GM23338 (cell line): ENCODE data around the gene ACOT2.
"Not testable (repeated sequence)": the region's sequence is repeated elsewhere in the genome, so short reads cannot be mapped to it uniquely, and the experiment has no call there.

Experiments used
- CREB1 ChIP-seq: fragments of 250-450 bp; sonication (Bioruptor Pico); IDR thresholded peaks from 2 replicates; pipeline ENCODE4 v1.5.0; 2020; ENCODE audit warnings: low read depth, mild to moderate bottlenecking, moderate library complexity
- EZH2 ChIP-seq: fragments of 200-600 bp; sonication (generic); IDR thresholded peaks from one replicate; pipeline ENCODE4 v1.8.0; 2017; ENCODE audit warnings: antibody characterized with exemption, mild to moderate bottlenecking, low read depth; ENCODE audit not compliant: unreplicated experiment
- POLR2AphosphoS5 ChIP-seq: IDR thresholded peaks from 2 replicates; pipeline ENCODE4 v1.6.1; 2016; ENCODE audit warnings: antibody characterized with exemption, low read depth
- STAT1 ChIP-seq: IDR thresholded peaks from one replicate; pipeline ENCODE4 v1.6.1; 2016; ENCODE audit warnings: antibody characterized with exemption; ENCODE audit not compliant: unreplicated experiment
- TF ChIP-seq, protein P1 (sequence below), 2 experiments: fragments of 200-600 bp in 1 of 2; sonication (generic) in 1 of 2; conservative IDR thresholded peaks; 2 replicates each; pipeline versions ENCODE4 v1.5.1 to v1.6.1; 2016 to 2017; ENCODE audit warnings: antibody characterized with exemption in 2 of 2, low read depth in 2 of 2, mild to moderate bottlenecking in 2 of 2, moderate library complexity in 1 of 2

DNA sequence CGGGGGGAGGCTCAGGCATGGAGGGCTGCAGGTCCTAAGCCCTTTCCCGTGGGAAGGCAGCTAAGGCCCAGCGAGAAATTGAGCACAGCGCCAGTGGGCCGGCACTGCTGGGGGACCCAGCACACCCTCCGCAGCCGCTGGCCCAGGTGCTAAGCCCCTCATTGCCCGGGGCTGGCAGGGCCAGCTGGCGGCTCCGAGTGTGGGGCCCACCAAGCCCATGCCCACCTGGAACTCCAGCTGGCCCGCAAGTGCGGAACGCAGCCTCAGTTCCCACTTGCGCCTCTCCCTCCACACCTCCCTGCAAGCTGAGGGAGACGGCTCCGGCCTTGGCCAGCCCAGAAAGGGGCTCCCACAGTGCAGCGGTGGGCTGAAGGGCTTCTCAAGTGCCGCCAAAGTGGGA lies 2.6 kb upstream of the ACOT2 start:
- TF ChIP-seq POLR2AphosphoS5; EZH2; STAT1; CREB1 (CRISPR knock-in tag): not testable (repeated sequence)
- TF ChIP-seq, protein P1, sequence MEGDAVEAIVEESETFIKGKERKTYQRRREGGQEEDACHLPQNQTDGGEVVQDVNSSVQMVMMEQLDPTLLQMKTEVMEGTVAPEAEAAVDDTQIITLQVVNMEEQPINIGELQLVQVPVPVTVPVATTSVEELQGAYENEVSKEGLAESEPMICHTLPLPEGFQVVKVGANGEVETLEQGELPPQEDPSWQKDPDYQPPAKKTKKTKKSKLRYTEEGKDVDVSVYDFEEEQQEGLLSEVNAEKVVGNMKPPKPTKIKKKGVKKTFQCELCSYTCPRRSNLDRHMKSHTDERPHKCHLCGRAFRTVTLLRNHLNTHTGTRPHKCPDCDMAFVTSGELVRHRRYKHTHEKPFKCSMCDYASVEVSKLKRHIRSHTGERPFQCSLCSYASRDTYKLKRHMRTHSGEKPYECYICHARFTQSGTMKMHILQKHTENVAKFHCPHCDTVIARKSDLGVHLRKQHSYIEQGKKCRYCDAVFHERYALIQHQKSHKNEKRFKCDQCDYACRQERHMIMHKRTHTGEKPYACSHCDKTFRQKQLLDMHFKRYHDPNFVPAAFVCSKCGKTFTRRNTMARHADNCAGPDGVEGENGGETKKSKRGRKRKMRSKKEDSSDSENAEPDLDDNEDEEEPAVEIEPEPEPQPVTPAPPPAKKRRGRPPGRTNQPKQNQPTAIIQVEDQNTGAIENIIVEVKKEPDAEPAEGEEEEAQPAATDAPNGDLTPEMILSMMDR (conservative IDR thresholded peaks at IDR 0.05; ENCODE audit: low read depth in 2 of 2): not testable (repeated sequence)
